HepG2 (cell line): ENCODE results near the gene RBM12. TPM values are rescaled to one million over a fixed set of nuclear protein-coding genes. Genes with fewer than 3 reads are reported as not detected.

Experiments used
- CAMTA2 ChIP-seq: sonication (generic); formaldehyde crosslinking; IDR thresholded peaks from 2 replicates; pipeline ENCODE4 v1.4.0; 2020; ENCODE audit warnings: mild to moderate bottlenecking, missing genetic modification reagents, borderline replicate concordance
- DR1 ChIP-seq: sonication (generic); formaldehyde crosslinking; IDR thresholded peaks from 2 replicates; pipeline ENCODE4 v1.8.0; 2021; ENCODE audit warnings: mild to moderate bottlenecking, missing genetic modification reagents, inconsistent platforms
- FOSL2 ChIP-seq: sonication (generic); formaldehyde crosslinking; IDR thresholded peaks from 2 replicates; pipeline ENCODE4 v1.4.0; 2020; ENCODE audit warnings: missing genetic modification reagents
- MEF2D ChIP-seq: sonication (generic); formaldehyde crosslinking; IDR thresholded peaks from 2 replicates; pipeline ENCODE4 v1.5.1; 2020; ENCODE audit warnings: mild to moderate bottlenecking, missing genetic modification reagents
- MEIS1 ChIP-seq: sonication (generic); formaldehyde crosslinking; IDR thresholded peaks from 2 replicates; pipeline ENCODE4 v1.9.0; 2021; ENCODE audit warnings: mild to moderate bottlenecking, missing genetic modification reagents, moderate library complexity, borderline replicate concordance
- MLLT10 ChIP-seq: sonication (generic); formaldehyde crosslinking; IDR thresholded peaks from 2 replicates; pipeline ENCODE4 v1.4.0; 2020; ENCODE audit warnings: missing genetic modification reagents
- NFAT5 ChIP-seq: sonication (generic); formaldehyde crosslinking; IDR thresholded peaks from 2 replicates; pipeline ENCODE4 v1.4.0; 2020; ENCODE audit warnings: missing genetic modification reagents
- NFE2 ChIP-seq: sonication (generic); formaldehyde crosslinking; IDR thresholded peaks from 2 replicates; pipeline ENCODE4 v1.4.0; 2020; ENCODE audit warnings: missing genetic modification reagents
- NR2F6 ChIP-seq, 2 experiments: IDR thresholded peaks; 2 replicates each; pipeline ENCODE4 v1.6.1; 2016; ENCODE audit warnings: antibody characterized with exemption in 1 of 2, mild to moderate bottlenecking in 1 of 2
- SIX4 ChIP-seq: sonication (generic); formaldehyde crosslinking; IDR thresholded peaks from 2 replicates; pipeline ENCODE4 v1.4.0; 2020; ENCODE audit warnings: missing genetic modification reagents
- THAP8 ChIP-seq: sonication (generic); formaldehyde crosslinking; IDR thresholded peaks from 2 replicates; pipeline ENCODE4 v1.5.1; 2020; ENCODE audit warnings: missing genetic modification reagents, mild to moderate bottlenecking, borderline replicate concordance
- ZHX1 ChIP-seq: sonication (generic); formaldehyde crosslinking; IDR thresholded peaks from 2 replicates; pipeline ENCODE4 v1.8.1; 2022; ENCODE audit warnings: low read depth, mild to moderate bottlenecking, missing genetic modification reagents
- ZNF10 ChIP-seq: sonication (generic); formaldehyde crosslinking; IDR thresholded peaks from 2 replicates; pipeline ENCODE4 v1.4.0; 2020; ENCODE audit warnings: mild to moderate bottlenecking, low read depth, missing genetic modification reagents, borderline replicate concordance
- ZNF18 ChIP-seq: sonication (generic); formaldehyde crosslinking; IDR thresholded peaks from 2 replicates; pipeline ENCODE4 v1.8.0; 2022; ENCODE audit warnings: mild to moderate bottlenecking, missing genetic modification reagents; ENCODE audit not compliant: insufficient replicate concordance
- ZNF235 ChIP-seq: sonication (generic); formaldehyde crosslinking; IDR thresholded peaks from 2 replicates; pipeline ENCODE4 v1.8.1; 2023; ENCODE audit warnings: mild to moderate bottlenecking, missing genetic modification reagents, borderline replicate concordance
- ZNF326 ChIP-seq: sonication (generic); formaldehyde crosslinking; IDR thresholded peaks from 2 replicates; pipeline ENCODE4 v1.4.0; 2020; ENCODE audit warnings: missing genetic modification reagents, borderline replicate concordance
- ZNF335 ChIP-seq: sonication (generic); formaldehyde crosslinking; IDR thresholded peaks from 2 replicates; pipeline ENCODE4 v1.4.0; 2020; ENCODE audit warnings: missing genetic modification reagents
- ZNF556 ChIP-seq: sonication (generic); formaldehyde crosslinking; IDR thresholded peaks from 2 replicates; pipeline ENCODE4 v1.4.0; 2020; ENCODE audit warnings: mild to moderate bottlenecking, missing genetic modification reagents, borderline replicate concordance
- ZNF672 ChIP-seq: sonication (generic); formaldehyde crosslinking; IDR thresholded peaks from 2 replicates; pipeline ENCODE4 v1.8.1; 2022; ENCODE audit warnings: missing genetic modification reagents
- ZSCAN25 ChIP-seq: sonication (generic); formaldehyde crosslinking; IDR thresholded peaks from 2 replicates; pipeline ENCODE4 v1.8.0; 2022; ENCODE audit warnings: mild to moderate bottlenecking, missing genetic modification reagents
- polyA plus RNA-seq, 8 experiments: library from polyadenylated mRNA; depleted of rRNA in 3 of 8; stranded (reverse) in 7 of 8; unstranded in 1 of 8; fragments of >200 nt; fragmentation: Illumina TruSeq in 4 of 8; extraction: Trizol in 4 of 8; gene quantifications; 2 replicates each; pipeline versions ENCODE4 v1.2.1 to v1.2.3, GENCODE V29; 2011 to 2016; ENCODE audit warnings: low read depth in 4 of 8, missing spikeins in 1 of 8, mixed read lengths in 1 of 8; ENCODE audit not compliant: insufficient read depth in 1 of 8
- total RNA-seq, 5 experiments: library from RNA; depleted of rRNA; stranded (reverse); fragments of >200 nt; fragmentation: Illumina TruSeq; extraction: Trizol; gene quantifications; 2 replicates each; pipeline ENCODE4 v1.2.3, GENCODE V29; 2016; ENCODE audit warnings: low read depth in 1 of 5

The RBM12 gene
- total and polyA plus RNA-seq, 2 of the 13 experiments (the other 11 are each of a cell fraction or from before 2014, with no cell fraction given), result 97.9 to 104 TPM

GRCh38 chr20:35697696-35698297 is 33.1 kb upstream of the RBM12 start (continued):
- no peak for TF ChIP-seq NFAT5 (CRISPR knock-in tag)
- 0 out of 2 replicates have a peak, but pooled peaks have one; percentile 17 for TF ChIP-seq MEIS1
- TF ChIP-seq ZHX1 (CRISPR knock-in tag), result no peak
- peak; percentile 46; the same call in 1 of the 2 replicates for TF ChIP-seq ZSCAN25 (CRISPR knock-in tag)
- TF ChIP-seq DR1 (CRISPR knock-in tag), result no peak
- TF ChIP-seq CAMTA2 (CRISPR knock-in tag), result peak; percentile 95
- TF ChIP-seq SIX4 (CRISPR knock-in tag), result peak; percentile 68; the same call in 1 of the 2 replicates
- TF ChIP-seq ZNF18 (CRISPR knock-in tag), result no peak
- no peak for TF ChIP-seq MEF2D (CRISPR knock-in tag)
- no peak for TF ChIP-seq ZNF556 (CRISPR knock-in tag)
- no peak for TF ChIP-seq THAP8 (CRISPR knock-in tag)
- TF ChIP-seq NFE2, result no peak
- TF ChIP-seq NR2F6 (IDR thresholded peaks at IDR 0.05), result peak; percentile 35
- TF ChIP-seq NR2F6 (CRISPR knock-in tag; IDR thresholded peaks at IDR 0.05), result no peak
- TF ChIP-seq ZNF335 (CRISPR knock-in tag), result 0 out of 2 replicates have a peak, but pooled peaks have one; percentile 2
- TF ChIP-seq MLLT10 (CRISPR knock-in tag), result no peak
- no peak for TF ChIP-seq ZNF672 (CRISPR knock-in tag)
- no peak for TF ChIP-seq ZNF326 (CRISPR knock-in tag)
- no peak for TF ChIP-seq ZNF10
- TF ChIP-seq ZNF235 (CRISPR knock-in tag), result 0 out of 2 replicates have a peak, but pooled peaks have one; percentile 40
- no peak; the same call in 1 of the 2 replicates for TF ChIP-seq FOSL2 (CRISPR knock-in tag)
